OCI-LY3 (cell line): ENCODE results near the gene EYA3.

Experiments used
- EZH2phosphoT487 ChIP-seq: fragments of 200-600 bp; shearing (Covaris generic); IDR thresholded peaks from 2 replicates; pipeline ENCODE4 v1.6.1; 2018; ENCODE audit warnings: antibody characterized with exemption, mixed run types, low read depth
- TF ChIP-seq, protein P1 (sequence below): fragments of 200-600, 300-600 bp; sonication (generic); IDR thresholded peaks from 2 replicates; pipeline ENCODE4 v1.5.1; 2014; ENCODE audit warnings: antibody characterized with exemption, low read length, low read depth

DNA sequence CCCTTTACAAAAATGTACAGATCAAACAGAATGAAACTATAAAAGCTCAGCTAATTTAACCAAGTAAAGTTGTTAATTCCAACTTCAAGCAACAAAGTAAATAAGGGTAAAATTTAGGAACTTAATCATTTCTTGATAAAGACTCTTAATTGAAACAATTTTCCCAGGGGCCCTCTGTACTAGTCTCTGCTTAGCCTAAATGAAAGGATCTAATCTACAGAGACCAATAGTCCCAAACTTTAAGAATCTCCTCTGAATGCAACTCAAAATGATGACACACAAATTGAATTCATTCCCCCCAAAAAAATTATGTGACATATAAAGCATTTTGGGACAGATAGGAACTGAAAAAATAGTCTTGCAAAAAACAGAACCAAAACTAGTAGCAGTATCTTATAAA is 16.6 kb downstream of the EYA3 start:
- TF ChIP-seq, protein P1, sequence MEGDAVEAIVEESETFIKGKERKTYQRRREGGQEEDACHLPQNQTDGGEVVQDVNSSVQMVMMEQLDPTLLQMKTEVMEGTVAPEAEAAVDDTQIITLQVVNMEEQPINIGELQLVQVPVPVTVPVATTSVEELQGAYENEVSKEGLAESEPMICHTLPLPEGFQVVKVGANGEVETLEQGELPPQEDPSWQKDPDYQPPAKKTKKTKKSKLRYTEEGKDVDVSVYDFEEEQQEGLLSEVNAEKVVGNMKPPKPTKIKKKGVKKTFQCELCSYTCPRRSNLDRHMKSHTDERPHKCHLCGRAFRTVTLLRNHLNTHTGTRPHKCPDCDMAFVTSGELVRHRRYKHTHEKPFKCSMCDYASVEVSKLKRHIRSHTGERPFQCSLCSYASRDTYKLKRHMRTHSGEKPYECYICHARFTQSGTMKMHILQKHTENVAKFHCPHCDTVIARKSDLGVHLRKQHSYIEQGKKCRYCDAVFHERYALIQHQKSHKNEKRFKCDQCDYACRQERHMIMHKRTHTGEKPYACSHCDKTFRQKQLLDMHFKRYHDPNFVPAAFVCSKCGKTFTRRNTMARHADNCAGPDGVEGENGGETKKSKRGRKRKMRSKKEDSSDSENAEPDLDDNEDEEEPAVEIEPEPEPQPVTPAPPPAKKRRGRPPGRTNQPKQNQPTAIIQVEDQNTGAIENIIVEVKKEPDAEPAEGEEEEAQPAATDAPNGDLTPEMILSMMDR, result no peak
- TF ChIP-seq EZH2phosphoT487, result no peak
